ENCODE results near the gene MELK.

The MELK gene

DNA sequence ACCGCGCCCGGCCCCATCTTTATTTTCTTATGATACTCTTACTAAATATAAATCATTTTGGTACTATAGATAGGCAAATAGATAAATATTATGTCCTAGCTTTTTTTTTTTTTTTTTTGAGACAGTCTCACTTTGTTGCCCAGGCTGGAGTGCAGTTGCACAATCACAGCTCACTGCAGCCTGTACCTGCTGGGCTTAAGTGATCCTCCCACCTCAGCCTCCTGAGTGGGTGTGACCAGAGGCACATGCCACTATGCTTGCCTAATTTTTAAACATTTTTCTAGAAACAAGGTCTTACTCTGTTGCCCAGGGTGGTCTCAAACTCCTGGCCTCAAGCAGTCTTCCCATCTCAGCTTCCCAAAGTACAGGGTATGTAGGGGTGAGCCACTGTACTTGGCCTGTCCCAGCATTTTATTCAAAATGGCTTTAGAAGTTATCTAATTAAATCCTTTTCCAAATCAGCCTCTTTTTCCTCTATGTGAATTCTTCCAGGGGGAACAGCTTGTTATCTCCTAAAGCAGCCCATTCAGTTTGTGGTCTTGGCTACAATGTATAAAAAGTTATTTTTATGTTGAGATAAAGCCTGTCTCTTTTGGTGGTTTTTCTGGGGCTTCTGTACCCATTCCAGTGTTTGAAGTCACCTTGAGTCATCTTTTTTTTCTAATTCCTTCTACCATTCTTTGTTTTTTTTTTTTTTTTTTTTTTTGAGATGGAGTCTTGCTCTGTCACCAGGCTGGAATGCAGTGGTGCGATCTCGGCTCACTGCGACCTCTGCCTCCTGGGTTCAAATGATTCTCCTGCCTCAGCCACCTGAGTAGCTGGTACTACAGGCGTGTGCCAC lies 12.1 kb downstream of the MELK start:
- no peak for DNase-seq (ENCODE audit: low read depth)

DNA sequence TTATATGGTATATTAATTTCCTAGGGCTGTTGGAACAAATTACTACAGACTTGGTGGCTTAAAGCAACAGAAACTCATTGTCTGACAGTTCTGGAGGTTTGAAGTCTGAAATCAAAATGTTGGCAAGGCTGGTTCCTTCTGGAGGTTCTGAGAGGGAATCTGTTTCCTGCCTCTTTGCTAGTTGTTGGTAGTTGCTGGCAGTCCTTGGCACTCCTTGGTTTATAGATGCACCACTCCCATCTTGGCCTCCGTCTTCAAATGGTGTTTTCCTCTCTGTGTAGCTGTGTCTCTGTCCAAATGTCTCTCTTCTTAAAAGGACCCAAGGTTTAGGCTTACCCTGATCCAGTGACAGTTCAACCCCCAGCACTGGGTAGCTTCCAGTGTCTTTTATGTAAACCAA lies 17.5 kb downstream of the MELK start:
- no peak for DNase-seq (ENCODE audit: low read depth)

DNA sequence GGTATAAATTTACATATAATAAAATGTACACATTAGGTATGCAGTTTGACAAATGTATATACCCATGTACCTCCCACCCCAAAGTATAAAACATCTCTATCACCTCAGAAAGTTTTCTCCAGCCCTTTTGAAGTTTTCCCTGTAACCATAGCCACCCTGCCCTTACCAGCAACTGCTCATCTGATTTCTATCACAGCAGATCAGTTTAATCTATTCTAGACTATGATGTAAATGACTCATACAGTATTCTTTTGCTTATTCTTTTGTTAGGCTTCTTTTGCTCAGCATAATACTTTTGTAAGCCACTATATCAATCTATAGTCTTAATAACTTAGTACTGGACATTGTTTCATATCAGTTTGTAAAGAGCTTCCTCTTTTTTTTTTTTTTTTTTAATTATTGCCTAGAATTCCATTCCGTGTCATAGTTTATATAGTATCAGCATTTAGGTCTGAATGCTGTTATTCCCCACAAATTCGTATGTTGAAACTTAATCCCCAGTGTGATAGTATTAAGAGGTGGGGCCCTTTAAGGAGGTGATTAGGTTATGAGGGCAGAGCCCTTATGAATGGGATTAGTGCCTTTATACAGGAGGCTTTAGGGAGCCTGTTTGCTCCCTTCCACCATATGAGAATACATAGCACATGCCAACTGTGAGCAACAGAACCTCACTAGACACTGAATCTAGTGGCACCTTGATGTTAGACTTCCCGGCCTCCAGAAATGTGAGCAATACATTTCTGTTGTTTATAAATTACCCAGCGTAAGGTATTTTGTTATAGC lies 20.3 kb downstream of the MELK start:
- DNase-seq (ENCODE audit: low read depth), result no peak

DNA sequence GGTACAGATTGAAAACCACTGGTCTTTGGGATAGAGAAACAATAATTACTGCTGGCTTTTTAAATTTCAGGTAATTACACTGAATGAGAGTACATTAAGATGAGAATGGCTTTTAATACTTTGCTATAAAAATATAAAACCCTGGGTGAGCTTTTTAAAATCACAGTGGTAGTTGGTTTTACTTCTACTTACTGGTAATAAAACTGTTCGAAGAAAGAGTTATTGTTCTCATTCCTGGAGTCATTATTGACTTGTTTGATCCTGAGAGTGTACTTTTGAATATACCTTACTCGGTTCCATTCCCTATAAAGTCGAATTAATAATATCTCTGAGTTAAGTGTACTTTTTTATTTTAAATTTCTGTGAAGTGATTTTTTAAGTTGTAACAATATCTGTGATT lies 21.5 kb downstream of the MELK start:
- DNase-seq (ENCODE audit: low read depth), result no peak

DNA sequence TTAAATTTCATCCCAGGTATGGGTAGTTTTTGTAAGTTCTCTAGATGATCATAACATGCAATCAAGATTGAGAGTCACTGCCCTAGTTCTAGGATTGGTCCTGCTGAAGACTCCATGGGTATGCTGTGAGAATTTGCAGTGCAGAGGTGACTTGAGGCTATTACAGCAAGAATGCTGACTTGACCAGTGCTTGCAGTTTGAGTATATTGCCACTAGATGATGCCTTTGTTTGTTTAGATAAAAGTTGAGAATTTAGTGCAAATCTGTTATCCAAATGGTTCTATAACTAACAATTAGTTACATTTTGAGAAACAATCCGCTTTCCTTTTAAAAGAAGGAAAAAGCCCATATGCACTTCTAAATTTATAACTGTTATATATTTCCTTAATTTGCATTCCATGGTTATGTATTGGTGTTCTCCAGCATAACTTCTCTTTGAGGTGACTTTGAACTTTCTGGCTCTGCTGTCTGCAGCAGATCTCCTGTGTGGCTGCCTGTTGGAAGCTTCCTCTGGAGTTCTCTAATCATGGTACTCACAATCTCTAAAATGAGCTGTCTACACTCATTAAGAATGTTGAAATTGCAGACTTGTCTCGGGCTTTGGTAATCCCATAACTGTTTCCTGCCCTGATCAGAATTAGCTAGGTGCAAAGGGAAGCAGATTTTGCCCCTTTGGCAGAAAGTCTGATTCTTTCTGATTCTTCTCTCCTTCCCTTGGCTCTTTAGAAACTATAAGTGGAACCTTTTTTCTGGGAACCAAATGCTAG lies 24.9 kb downstream of the MELK start:
- DNase-seq (ENCODE audit: low read depth), result no peak

DNA sequence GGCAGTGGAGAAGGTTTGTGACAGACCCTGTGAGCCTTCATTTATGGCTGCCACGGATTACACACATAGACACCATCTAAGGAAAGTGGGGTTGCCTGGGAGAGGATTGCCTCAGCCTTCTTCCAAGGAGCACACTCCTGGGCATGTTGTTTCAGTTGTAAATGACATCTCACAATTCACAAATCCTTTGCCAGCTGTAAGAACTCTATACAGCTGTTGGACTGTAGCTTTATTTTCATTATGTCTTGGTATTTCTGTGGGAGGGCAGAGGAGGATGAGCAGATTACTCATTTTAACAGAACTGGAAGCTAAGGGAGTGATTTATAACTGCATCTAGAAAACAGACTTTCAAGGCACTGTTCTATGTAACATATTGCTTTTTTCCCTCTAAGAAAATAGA lies 25.6 kb downstream of the MELK start:
- no peak for DNase-seq (ENCODE audit: low read depth)

DNA sequence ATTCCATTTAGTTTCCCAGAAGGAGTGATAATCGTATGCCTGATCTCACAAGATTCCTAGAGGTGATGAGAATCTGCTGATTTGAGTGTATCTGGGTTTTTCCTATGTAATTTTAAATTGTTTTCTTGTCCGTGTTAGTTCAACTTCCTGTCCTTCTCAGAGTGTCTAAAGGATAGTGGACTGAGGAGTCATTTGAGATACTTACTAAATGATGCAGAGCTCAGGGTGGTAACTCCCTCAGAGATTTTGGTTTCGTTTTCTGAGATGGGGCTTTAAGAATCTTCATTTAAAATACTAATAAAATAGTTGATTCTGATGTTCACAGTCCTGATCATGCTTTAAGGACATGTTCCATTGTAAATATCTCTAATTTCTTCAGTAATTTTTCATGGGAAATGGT lies 30.3 kb downstream of the MELK start:
- DNase-seq (ENCODE audit: low read depth), result no peak

DNA sequence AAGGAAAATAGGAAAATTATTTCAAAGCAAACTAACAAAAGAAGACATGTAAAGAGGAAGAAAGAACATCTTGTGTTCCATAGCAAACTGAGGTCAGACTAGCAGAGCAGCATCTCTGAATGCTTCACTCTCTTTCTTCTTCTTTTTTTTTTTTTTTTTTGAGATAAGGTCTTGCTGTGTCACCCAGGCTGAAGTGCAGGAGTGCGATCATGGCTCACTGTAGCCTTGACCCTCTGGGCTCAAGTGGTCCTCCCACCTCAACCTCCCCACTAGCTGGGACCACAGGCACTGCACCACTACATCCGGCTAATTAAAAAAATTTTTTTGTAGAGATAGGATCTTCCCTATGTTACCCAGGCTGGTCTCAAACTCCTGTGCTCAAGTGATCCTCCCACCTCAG lies 36.6 kb downstream of the MELK start:
- no peak for DNase-seq (ENCODE audit: low read depth)

DNA sequence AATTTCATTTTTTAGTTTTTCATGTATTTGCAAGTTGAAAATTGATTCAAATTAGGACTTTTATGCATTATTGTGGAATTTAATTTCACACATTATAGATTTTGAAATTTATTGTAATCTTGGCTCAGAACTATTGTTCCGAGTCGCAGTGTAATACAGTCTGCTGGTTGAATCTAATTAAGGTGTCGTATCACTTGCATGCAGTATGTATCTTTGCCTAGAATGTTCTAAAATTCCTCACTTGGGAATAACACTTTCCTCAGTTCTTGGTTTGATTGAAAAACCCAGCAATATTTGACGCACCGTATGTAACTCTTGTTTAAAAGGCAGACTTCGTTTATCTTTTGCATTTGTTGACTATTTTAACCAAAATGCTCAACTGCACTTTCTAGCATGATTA lies 49.4 kb downstream of the MELK start:
- DNase-seq (ENCODE audit: low read depth), result no peak

DNA sequence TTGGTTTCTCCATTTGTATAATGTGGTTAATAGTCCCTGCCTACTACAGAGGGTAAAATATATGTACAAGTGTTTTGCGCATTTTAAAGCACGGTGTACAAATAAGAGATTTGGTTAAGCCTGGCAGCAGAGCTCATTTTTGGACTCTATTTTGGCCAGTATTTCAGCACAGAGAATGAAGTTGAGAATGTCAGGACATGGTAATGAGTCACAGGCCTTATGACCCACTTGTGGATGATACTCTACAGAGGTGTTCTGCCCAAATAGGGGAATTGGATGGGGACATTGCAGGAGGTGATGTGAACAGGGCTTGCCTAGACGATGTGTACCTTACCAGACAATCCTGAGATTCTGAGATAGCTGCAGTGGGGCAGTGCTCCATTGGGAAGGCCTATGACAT lies 50.6 kb downstream of the MELK start:
- no peak for DNase-seq (ENCODE audit: low read depth)

DNA sequence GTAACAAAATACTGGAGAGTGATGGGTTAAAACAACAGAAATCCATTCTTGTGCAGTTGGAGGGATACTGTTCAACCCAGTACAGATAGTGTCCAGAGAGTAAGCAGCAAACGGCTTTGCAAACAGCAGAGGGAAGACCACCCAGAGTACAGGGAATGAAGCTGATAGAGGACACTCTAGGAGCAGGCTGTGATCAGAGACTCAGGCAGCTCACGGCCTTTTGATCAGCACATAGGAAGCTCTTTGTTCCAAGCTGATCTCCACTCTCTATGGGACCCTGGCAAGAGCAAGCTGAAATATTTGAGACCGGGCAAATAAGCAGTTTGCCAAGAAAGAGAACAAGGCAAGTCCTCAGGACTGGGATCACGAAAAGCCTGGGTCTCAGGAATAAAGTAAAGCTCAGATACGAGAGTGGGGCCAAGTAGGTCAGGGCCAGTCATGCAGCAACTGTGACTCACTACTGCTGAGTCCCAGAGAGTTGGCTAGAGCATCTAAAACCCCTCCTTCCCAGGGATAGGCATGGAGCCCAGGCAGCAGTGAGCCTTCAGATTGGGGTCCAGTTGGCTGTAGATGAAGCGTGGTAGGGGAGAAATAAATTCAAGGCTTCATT lies 52.4 kb downstream of the MELK start:
- DNase-seq (ENCODE audit: low read depth), result no peak

DNA sequence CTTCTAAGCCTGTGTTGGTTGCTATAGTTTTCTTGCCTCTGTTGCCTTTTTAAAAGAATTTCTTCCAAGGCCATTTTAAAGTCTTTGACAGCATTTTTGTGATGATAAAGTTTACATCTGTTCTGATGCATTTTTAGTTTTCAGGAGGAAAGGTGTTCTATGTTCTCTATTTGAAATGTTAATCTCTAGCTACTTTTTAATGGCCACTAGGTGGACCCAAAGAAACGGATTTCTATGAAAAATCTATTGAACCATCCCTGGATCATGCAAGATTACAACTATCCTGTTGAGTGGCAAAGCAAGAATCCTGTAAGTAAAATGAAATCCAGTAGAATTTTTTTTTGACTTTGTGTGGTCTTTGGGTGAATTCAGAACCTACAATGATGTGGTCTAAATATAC lies 60.2 kb downstream of the MELK start:
- DNase-seq (ENCODE audit: low read depth), result no peak

DNA sequence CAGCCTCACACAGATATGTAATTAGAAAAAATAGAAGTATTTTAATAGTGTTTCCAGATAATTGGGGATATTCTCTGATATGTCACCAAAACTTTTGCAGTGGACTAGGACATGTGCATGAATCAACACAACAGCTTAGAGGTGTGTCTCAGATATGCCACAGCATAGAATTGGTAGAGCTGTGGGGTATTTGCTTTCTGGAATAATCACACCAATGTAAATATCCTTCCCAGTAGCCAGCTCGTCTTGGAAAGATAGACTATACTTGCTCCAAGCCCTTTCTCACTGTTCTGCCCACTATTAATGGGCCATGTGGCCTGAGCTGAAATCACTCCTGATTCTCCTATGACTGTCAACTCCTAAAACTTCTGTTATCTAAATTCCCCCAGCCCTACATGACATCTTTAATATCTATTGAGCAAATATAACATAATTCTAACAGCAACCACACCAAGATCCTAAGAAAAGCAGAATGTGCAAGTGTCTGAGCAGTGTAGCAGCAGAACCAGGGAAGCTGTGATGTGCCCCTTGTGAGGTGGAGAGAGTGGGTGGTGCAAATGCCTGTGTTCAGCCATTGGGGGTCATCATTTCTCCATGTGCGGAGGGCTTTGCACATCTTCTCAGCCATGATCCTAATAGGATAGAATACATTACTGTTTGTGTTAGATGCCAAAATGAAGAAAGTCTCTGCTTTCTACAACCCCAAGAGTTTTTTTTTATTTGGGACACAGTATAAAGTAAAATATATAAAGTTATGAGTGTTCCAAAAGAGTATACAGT lies 65.0 kb downstream of the MELK start:
- DNase-seq (ENCODE audit: low read depth), result no peak

DNA sequence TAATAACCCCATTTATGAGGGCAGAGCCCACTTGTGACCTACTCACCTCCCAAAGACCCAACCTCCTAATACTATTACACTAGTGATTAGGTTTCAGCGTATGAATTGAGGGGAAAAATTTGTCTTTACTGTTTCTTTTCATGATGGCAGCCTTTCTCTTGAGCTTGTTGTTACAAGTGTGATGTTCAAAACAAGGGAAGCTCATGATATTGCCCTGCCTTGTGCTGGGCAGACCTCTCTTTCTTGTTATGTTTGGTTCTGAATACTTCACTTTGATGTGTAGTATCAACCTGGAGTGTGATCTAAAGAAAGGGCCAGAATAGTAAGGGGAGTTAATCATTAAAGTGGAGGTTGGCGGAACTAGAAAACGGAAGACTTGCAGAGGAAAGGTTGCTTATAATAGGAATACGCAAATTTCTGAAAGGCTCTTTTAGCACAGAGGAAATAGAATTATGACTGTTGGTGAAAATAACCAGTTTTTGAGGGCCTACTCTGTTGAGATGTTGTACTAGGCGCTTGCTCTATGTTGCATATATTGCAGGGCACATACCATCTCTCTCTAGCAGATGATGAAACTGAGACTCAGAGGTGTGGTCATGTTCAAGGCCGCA lies 68.2 kb downstream of the MELK start:
- no peak for DNase-seq (ENCODE audit: low read depth)

DNA sequence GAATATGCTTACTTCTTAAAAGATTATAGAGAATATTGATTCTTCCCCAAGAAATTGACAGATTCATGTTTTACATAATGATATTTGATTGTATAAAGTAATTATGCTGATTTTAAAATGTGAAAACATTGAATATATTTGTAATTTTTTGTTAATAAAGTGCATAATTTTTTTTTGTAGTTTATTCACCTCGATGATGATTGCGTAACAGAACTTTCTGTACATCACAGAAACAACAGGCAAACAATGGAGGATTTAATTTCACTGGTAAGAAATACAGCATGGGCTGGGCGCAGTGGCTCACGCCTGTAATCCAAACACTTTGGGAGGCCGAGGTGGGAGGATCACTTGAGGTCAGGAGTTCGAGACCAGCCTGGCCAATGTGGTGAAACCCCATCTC lies 70.1 kb downstream of the MELK start:
- no peak for DNase-seq (ENCODE audit: low read depth)

DNA sequence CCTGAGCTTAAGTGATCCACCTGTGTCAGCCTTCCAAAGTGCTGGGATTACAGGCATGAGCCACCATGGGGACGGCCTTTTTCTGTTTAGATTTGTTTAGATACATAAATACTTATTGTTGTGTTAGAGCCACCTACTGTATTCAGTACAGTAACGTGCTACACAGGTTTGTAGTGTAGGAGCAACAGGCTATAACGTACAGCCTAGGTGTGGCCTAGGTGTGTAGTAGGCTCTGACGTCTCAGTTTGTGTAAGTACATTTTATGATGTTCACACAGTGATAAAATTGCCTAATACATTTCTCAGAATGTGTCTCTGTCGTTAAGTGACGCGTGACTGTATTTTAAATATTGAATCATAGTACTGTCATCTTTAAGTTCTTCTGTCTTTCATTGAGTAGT lies 84.1 kb downstream of the MELK start:
- DNase-seq (ENCODE audit: low read depth), result no peak

DNA sequence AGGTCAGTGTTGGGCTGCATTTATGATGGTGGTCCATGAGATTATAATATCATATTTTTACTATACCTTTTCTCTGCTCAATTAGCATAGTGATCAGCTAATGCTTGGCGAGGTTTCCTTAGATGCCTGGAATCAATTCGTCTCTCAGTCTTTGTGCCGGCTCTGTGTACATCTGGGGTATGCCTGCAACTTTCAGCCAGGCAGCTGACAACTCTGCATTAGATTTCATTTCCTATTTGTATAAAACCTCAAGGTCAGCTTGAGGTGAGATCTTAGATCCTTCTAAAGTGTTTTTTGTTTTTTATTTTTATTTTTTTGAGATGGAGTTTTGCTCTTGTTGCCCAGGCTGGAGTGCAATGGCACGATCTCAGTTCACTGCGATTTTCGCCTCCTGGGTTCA lies 86.8 kb downstream of the MELK start:
- DNase-seq (ENCODE audit: low read depth), result no peak

DNA sequence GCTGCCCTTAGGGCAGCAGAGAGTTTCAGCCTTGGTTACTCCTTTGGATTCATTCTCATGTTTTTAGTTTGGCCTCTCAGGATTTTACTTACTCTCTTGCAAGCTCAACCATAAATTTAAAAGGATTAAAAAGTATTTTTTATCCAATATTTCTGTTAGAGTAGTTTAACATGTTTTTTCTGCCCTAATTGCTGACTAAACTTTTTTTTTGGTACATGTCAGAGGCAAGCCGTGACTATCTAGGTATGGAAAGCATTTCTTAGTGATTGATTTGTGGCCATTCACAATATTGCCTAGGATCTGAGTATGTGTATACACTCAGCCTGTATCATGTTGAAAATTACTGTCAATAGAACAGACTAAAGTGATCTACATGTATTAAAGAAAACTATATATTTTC lies 92.1 kb downstream of the MELK start:
- no peak for DNase-seq (ENCODE audit: low read depth)

DNA sequence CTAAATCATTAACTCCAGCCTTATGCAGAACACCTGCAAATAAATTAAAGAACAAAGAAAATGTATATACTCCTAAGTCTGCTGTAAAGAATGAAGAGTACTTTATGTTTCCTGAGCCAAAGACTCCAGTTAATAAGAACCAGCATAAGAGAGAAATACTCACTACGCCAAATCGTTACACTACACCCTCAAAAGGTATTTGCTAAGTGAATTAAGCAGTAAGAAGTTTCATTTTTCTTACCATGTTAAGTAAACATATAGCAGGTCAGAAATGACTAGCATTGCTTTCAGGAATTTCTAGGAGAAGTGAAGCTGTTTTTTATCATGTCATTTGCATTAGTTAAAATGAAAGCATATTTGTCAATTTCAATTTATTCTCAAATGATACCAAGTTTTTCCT lies 92.7 kb downstream of the MELK start:
- DNase-seq (ENCODE audit: low read depth), result no peak

DNA sequence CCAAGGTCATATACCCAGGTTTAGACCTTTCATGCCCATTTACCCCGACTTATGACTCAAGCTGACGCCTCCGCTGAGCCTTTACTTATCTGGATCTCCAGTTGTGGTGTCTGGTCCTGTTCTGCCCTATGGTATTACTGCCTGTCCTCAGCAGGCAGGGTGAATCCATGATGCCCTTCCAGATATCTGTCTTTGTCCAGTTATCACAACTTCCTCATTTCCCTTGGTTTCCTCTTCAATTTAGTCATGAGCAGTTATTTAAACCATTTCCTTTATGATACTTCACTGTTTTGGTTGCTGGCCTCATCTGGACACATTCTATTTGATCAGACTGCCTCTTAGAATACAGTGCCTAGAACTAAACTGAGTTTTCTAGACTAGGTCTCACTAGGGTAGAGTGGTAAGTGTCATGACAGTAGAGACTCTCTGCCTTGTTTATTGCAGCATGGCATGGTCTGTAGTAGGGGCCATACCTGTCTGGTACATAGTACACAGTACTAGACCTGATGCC lies 93.3 kb downstream of the MELK start:
- no peak for DNase-seq (ENCODE audit: low read depth)

DNA sequence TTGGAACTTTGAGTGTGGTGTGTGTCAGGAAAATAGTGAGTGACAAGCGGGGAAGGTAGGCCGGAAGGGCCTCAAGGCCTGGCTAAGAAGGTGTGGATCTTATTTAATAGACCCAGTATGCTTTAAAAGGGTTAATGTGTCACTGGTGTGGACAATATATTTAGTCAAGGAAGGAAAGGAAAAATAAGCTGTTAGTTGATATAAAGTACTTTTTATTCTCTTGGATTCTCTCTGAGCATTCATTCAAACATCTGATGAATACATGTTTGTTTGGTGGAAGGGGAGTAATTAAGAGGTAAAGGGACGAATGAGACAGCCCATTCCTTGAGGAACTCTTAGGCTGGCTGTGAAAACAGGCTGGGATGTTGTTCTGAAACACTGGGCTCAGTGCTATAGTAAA lies 98.9 kb downstream of the MELK start:
- DNase-seq (ENCODE audit: low read depth), result no peak
